ENCODE results near the gene DBH. TPM values are rescaled to one million over a fixed set of nuclear protein-coding genes. Genes with fewer than 3 reads are reported as not detected.

DBH gene
- total and polyA plus RNA-seq, 10 of the 15 experiments (the other 5 are each of a cell fraction or from before 2014, with no cell fraction given): not detected

DNA sequence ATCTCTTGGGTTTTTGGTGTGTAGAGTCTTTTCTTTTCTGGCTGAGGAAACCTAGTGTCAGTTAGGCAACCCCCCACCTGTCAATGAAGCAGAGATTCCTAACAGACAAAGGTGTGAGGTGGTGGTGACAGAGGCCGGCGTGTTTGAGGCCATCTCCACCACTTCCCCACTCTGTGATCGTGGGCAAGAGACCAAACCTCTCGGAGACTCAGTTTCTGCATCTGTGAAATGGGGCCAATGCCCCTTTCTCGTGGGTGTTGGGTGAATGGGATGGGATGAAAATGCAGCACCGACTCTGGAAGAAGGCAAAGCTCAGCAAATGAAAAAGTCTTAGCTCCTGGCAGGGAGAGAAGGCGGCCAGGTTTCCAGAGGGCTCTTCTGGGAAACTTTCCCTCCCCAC, 27.8 kb upstream of the DBH start (continued):
- TF ChIP-seq NFIC (IDR thresholded peaks at IDR 0.05; ENCODE audit: low read depth, low read length) (no peak), JUNB (IDR thresholded peaks at IDR 0.05) (no peak), USF2 (IDR thresholded peaks at IDR 0.05; ENCODE audit: borderline replicate concordance, low read depth, low read length) (no peak), MLLT1 (IDR thresholded peaks at IDR 0.05) (no peak), SUPT20H (IDR thresholded peaks at IDR 0.05; ENCODE audit: borderline replicate concordance, control insufficient read depth, low read depth, low read length) (no peak), CREB1 (IDR thresholded peaks at IDR 0.05; ENCODE audit: low read depth) (no peak), ZZZ3 (IDR thresholded peaks at IDR 0.05; ENCODE audit: control insufficient read depth, insufficient read length, low read depth) (no peak), NR2C1 (IDR thresholded peaks at IDR 0.05) (no peak), CHD2 (IDR thresholded peaks at IDR 0.05; ENCODE audit: borderline replicate concordance, low read depth, low read length) (no peak), GATAD2B (conservative IDR thresholded peaks at IDR 0.05; ENCODE audit: low read depth) (no peak), SPI1 (IDR thresholded peaks at IDR 0.05; ENCODE audit: borderline replicate concordance, insufficient read depth, low read depth, low read length) (no peak)

DNA sequence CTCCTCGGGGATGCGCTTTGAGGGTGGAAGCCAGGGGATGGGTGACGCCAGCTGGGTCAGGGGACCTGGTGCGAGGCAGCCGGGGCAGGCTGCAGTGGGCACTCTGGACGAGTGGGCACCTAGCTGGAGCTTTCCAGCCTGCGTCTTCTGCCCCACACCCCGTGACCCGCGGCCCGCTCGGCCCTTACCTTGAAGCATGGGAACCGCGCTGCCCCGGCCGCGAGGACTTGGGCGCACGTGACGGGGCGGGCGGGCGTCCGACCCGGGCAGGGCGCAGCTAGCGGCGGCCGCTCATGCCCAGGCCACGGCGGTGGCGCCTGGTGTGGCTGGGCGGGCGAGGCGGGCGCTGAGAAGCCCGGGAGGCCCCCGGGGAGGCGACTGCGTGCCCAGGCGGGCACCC, 27.3 kb upstream of the DBH start:
- FAIRE-seq: no peak
- ATAC-seq: no peak
- H3K27ac ChIP-seq (ENCODE audit: control insufficient read depth, insufficient read depth): no peak overlapping the region
- ChIA-PET CTCF (no interaction called here), POLR2A (no interaction called here), SMC1A (ENCODE audit: uncharacterized antibody, unreplicated experiment) (no interaction called here), RAD21 (ENCODE audit: unreplicated experiment) (no interaction called here)
- no peaks in the 10 kb centered on the region for H3K36me3 ChIP-seq (ENCODE audit: control insufficient read depth in 2 of 2, insufficient read depth in 2 of 2, low read length in 1 of 2)
- H2AFZ ChIP-seq (ENCODE audit: control insufficient read depth, low read depth, low read length): no peak overlapping the region
- no peaks in the 10 kb centered on the region for H3K9me3 ChIP-seq (replicated peaks; ENCODE audit: control insufficient read depth, insufficient read depth, low read length)
- H4K20me1 ChIP-seq (ENCODE audit: control insufficient read depth, insufficient read depth): no peaks in the 10 kb centered on the region
- H3K4me3 ChIP-seq: no peak overlapping the region
- H3K4me2 ChIP-seq (ENCODE audit: control insufficient read depth, insufficient read depth): no peak overlapping the region
- H3K79me2 ChIP-seq (ENCODE audit: control insufficient read depth, insufficient read depth, low read length): no peaks in the 10 kb centered on the region
- intact Hi-C loops (cut with micrococcal nuclease; ENCODE audit: unreplicated experiment): no loop called here
- no TSS peak for BruUV-seq (replicated peaks)
- H3K9ac ChIP-seq (ENCODE audit: control insufficient read depth, insufficient read depth, low read length): no peak overlapping the region
- WGBS (ENCODE audit: insufficient coverage, insufficient replicate concordance, low lambda C conversion rate, missing lambda C conversion rate): 40% methylated on average over 17 of the region's 41 CpGs
- peaks cover 0 to 6% of the 10 kb centered on the region in 2 experiments; a peak in 3 of 4 replicates for H3K27me3 ChIP-seq (replicated peaks in 1 of 2; ENCODE audit: control insufficient read depth in 2 of 2, insufficient read depth in 2 of 2, low read length in 1 of 2)
- TF ChIP-seq ZNF217 (IDR thresholded peaks at IDR 0.05) (no peak), RBBP5 (conservative IDR thresholded peaks at IDR 0.05) (no peak), BCL11A (IDR thresholded peaks at IDR 0.05; ENCODE audit: low read depth, low read length) (no peak), FOS (IDR thresholded peaks at IDR 0.05; ENCODE audit: borderline replicate concordance, extremely low read depth, insufficient read length) (no peak), PML (IDR thresholded peaks at IDR 0.05; ENCODE audit: low read length) (no peak), ZNF622 (IDR thresholded peaks at IDR 0.05) (no peak), PBX3 (IDR thresholded peaks at IDR 0.05; ENCODE audit: insufficient replicate concordance, low read depth, low read length) (no peak), YY1 (IDR thresholded peaks at IDR 0.05; ENCODE audit: low read depth, low read length) (no peak), TARDBP (IDR thresholded peaks at IDR 0.05; ENCODE audit: borderline replicate concordance) (no peak)
- in situ Hi-C loops (cut with MboI): no loop called here
- H3K4me1 ChIP-seq (ENCODE audit: control insufficient read depth, insufficient read depth, low read length): no peaks in the 10 kb centered on the region
- no peak for DNase-seq (ENCODE audit: low read depth, low spot score)
